Stimulated activated CD8-positive, alpha-beta memory T cell treated with anti-CD3 and anti-CD28 coated beads, Interleukin-7, amount 100 ng/mL, for 4 hours (primary cell): ENCODE data around the gene ANKRD13A.
"Not testable (repeated sequence)": the region's sequence is repeated elsewhere in the genome, so short reads cannot be mapped to it uniquely, and the experiment has no call there.

ENCODE experiments used
- DNase-seq, 2 donors: peaks; one replicate each; pipeline ENCODE4 v3.0.0-alpha.2; 2020; ENCODE audit warnings: low read depth in 2 of 2

The ANKRD13A gene

GRCh38 chr12:110048242-110049027 is 49.2 kb downstream of the ANKRD13A start, which contains the start of gene C12orf76:
Gene C12orf76, minus strand, starts transcription at chr12:110048522. Its CDS starts 27 bp downstream, at chr12:110048495.
- DNase-seq, result peak; percentile 84 to 86

- DNase-seq, result not testable (repeated sequence)
Observed at GRCh38 chr12:110049034-110049433, 49.8 kb downstream of the ANKRD13A start.

GRCh38 chr12:110049666-110050065 is 50.4 kb downstream of the ANKRD13A start:
- not testable (repeated sequence) for DNase-seq

GRCh38 chr12:110050927-110051326 is 51.7 kb downstream of the ANKRD13A start:
- no peak for DNase-seq

- not testable (repeated sequence) for DNase-seq
Observed at GRCh38 chr12:110055375-110056352, 56.4 kb downstream of the ANKRD13A start.

- DNase-seq, result not testable (repeated sequence)
Observed at GRCh38 chr12:110056643-110057042, 57.4 kb downstream of the ANKRD13A start.

GRCh38 chr12:110058875-110059615 is 59.8 kb downstream of the ANKRD13A start:
- DNase-seq, result no peak

GRCh38 chr12:110059651-110060000 is 60.4 kb downstream of the ANKRD13A start:
- DNase-seq, result no peak

GRCh38 chr12:110062241-110062640 is 63.0 kb downstream of the ANKRD13A start:
- no peak for DNase-seq

GRCh38 chr12:110065540-110065939 is 66.3 kb downstream of the ANKRD13A start:
- no peak for DNase-seq

GRCh38 chr12:110067531-110067930 is 68.3 kb downstream of the ANKRD13A start:
- no peak for DNase-seq

GRCh38 chr12:110068115-110068514 is 68.9 kb downstream of the ANKRD13A start:
- DNase-seq, result not testable (repeated sequence)

- DNase-seq, result no peak
Observed at GRCh38 chr12:110068654-110069053, 69.4 kb downstream of the ANKRD13A start.

GRCh38 chr12:110071504-110071903 is 72.3 kb downstream of the ANKRD13A start:
- DNase-seq, result no peak

GRCh38 chr12:110071967-110072366 is 72.7 kb downstream of the ANKRD13A start:
- no peak for DNase-seq

- DNase-seq, result not testable (repeated sequence)
Observed at GRCh38 chr12:110072636-110073035, 73.4 kb downstream of the ANKRD13A start.

- DNase-seq, result no peak
Observed at GRCh38 chr12:110073049-110073831, 74.0 kb downstream of the ANKRD13A start.

GRCh38 chr12:110074089-110074488 is 74.9 kb downstream of the ANKRD13A start:
- no peak for DNase-seq

GRCh38 chr12:110075880-110076279 is 76.7 kb downstream of the ANKRD13A start:
- no peak for DNase-seq

- no peak for DNase-seq
Observed at GRCh38 chr12:110077800-110078199, 78.6 kb downstream of the ANKRD13A start.
